IMR-90 (cell line): ENCODE results near the gene HACD2. TPM values are rescaled to one million over a fixed set of nuclear protein-coding genes. Genes with fewer than 3 reads are reported as not detected.

Source experiments
- ATAC-seq: fragments of 200-7000 bp; cut with Tn5 transposase; 2 replicates; pipeline ENCODE4 v1.9.1; 2020; ENCODE audit warnings: low read depth, mild to moderate bottlenecking, moderate library complexity
- BruUV-seq: library from RNA; stranded (reverse); fragments of 400-500 nt; replicated peaks from 2 replicates; lab custom pipeline; 2021; lab: Mats Ljungman, UMichigan
- CTCF ChIA-PET: fragments of 300-600 bp; formaldehyde crosslinking; extraction: SDS; loops from one replicate; lab custom pipeline; 2021; ENCODE audit warnings: antibody characterized with exemption; lab: Yijun Ruan, JAX
- POLR2A ChIA-PET: fragments of 300-600 bp; sonication (Branson Sonifier 250); formaldehyde crosslinking; loops from one replicate; lab custom pipeline; 2022; ENCODE audit warnings: antibody characterized with exemption; ENCODE audit not compliant: unreplicated experiment; lab: Charles Lee
- DNase-seq: peaks from one replicate; pipeline ENCODE4 v3.0.0; 2013
- H2AFZ ChIP-seq: replicated peaks from 2 replicates; pipeline ENCODE3; 2013; ENCODE audit warnings: low read length, mild to moderate bottlenecking; ENCODE audit not compliant: poor library complexity
- H2AK5ac ChIP-seq: 2 replicates; pipeline ENCODE4 v1.6.1; 2013; ENCODE audit warnings: low read depth, low read length, inconsistent platforms
- H2AK9ac ChIP-seq: replicated peaks from 2 replicates; pipeline ENCODE3; 2013; ENCODE audit warnings: mild to moderate bottlenecking, low read depth, low read length, moderate library complexity; ENCODE audit not compliant: poor library complexity
- H2BK120ac ChIP-seq: 2 replicates; pipeline ENCODE4 v1.6.1; 2013; ENCODE audit warnings: low read depth, low read length, inconsistent platforms
- H2BK15ac ChIP-seq: 3 replicates; pipeline ENCODE4 v1.6.1; 2013; ENCODE audit warnings: low read depth, low read length, inconsistent platforms
- H2BK20ac ChIP-seq: 2 replicates; pipeline ENCODE4 v1.6.1; 2013; ENCODE audit warnings: low read depth, mild to moderate bottlenecking, inconsistent platforms, low read length, moderate library complexity
- H2BK5ac ChIP-seq: 2 replicates; pipeline ENCODE4 v1.6.1; 2013; ENCODE audit warnings: mild to moderate bottlenecking, low read depth, low read length, inconsistent platforms; ENCODE audit not compliant: poor library complexity, severe bottlenecking
- H3K14ac ChIP-seq: replicated peaks from 2 replicates; pipeline ENCODE4 v1.6.1; 2013; ENCODE audit warnings: low read depth, low read length, inconsistent platforms
- H3K18ac ChIP-seq: 2 replicates; pipeline ENCODE4 v1.6.1; 2013; ENCODE audit warnings: low read depth, low read length, control low read depth
- H3K23ac ChIP-seq: 2 replicates; pipeline ENCODE4 v1.6.1; 2013; ENCODE audit warnings: low read depth, low read length, inconsistent platforms
- H3K27ac ChIP-seq: 2 replicates; pipeline ENCODE4 v1.5.1; 2013; ENCODE audit warnings: mild to moderate bottlenecking, control low read depth, low read length; ENCODE audit not compliant: insufficient read depth
- H3K27me3 ChIP-seq: 2 replicates; pipeline ENCODE4 v1.6.1; 2013; ENCODE audit warnings: low read length; ENCODE audit not compliant: control insufficient read depth, insufficient read depth
- H3K36me3 ChIP-seq: 2 replicates; pipeline ENCODE4 v1.6.1; 2013; ENCODE audit warnings: low read length, mixed read lengths; ENCODE audit not compliant: control insufficient read depth, insufficient read depth
- H3K4ac ChIP-seq: 2 replicates; pipeline ENCODE4 v1.6.1; 2013; ENCODE audit warnings: low read depth, low read length, inconsistent platforms
- H3K4me1 ChIP-seq: 2 replicates; pipeline ENCODE4 v1.6.1; 2013; ENCODE audit warnings: low read length, mixed read lengths; ENCODE audit not compliant: control insufficient read depth, insufficient read depth
- H3K4me2 ChIP-seq: 2 replicates; pipeline ENCODE4 v1.6.1; 2013; ENCODE audit warnings: low read depth, mild to moderate bottlenecking, control low read depth, low read length, moderate library complexity
- H3K4me3 ChIP-seq: 2 replicates; pipeline ENCODE4 v1.5.1; 2013; ENCODE audit warnings: low read depth, mild to moderate bottlenecking, control low read depth, low read length, moderate library complexity; ENCODE audit not compliant: insufficient read depth
- H3K56ac ChIP-seq: 2 replicates; pipeline ENCODE4 v1.6.1; 2013; ENCODE audit warnings: low read length, inconsistent platforms; ENCODE audit not compliant: insufficient read depth; ENCODE audit errors: extremely low read depth
- H3K79me1 ChIP-seq, 2 experiments: 2 replicates each; pipeline ENCODE4 v1.6.1; 2013; ENCODE audit warnings: low read length in 2 of 2, inconsistent platforms in 1 of 2, low read depth in 1 of 2
- H3K9ac ChIP-seq: 2 replicates; pipeline ENCODE4 v1.6.1; 2013; ENCODE audit warnings: low read depth, low read length, control low read depth
- H3K9me1 ChIP-seq: 2 replicates; pipeline ENCODE4 v1.6.1; 2013; ENCODE audit warnings: low read length, inconsistent platforms; ENCODE audit not compliant: insufficient read depth
- H3K9me3 ChIP-seq: 2 replicates; pipeline ENCODE4 v1.6.1; 2013; ENCODE audit warnings: low read length; ENCODE audit not compliant: control insufficient read depth, insufficient read depth
- H4K20me1 ChIP-seq: 2 replicates; pipeline ENCODE4 v1.6.1; 2013; ENCODE audit warnings: low read length, inconsistent platforms; ENCODE audit not compliant: insufficient read depth
- H4K5ac ChIP-seq: 2 replicates; pipeline ENCODE4 v1.6.1; 2013; ENCODE audit warnings: mild to moderate bottlenecking, low read depth, low read length, control low read depth
- H4K8ac ChIP-seq, 2 experiments: 2 replicates each; pipeline ENCODE4 v1.6.1; 2013; ENCODE audit warnings: low read depth in 2 of 2, low read length in 2 of 2, control low read depth in 1 of 2, inconsistent platforms in 1 of 2
- H4K91ac ChIP-seq: 2 replicates; pipeline ENCODE4 v1.6.1; 2013; ENCODE audit warnings: low read depth, low read length, inconsistent platforms; ENCODE audit not compliant: insufficient read depth
- BHLHE40 ChIP-seq: fragments of 150-350 bp; IDR thresholded peaks from 2 replicates; pipeline ENCODE4 v1.6.1; 2016; ENCODE audit warnings: mild to moderate bottlenecking, low read depth, low read length
- CEBPB ChIP-seq: IDR thresholded peaks from 2 replicates; pipeline ENCODE4 v1.6.1; 2012; ENCODE audit warnings: low read depth, low read length, improper control_type of control experiment
- CHD1 ChIP-seq: IDR thresholded peaks from 2 replicates; pipeline ENCODE4 v1.6.1; 2012; ENCODE audit warnings: low read depth, low read length, improper control_type of control experiment
- CTCF ChIP-seq: conservative IDR thresholded peaks from 2 replicates; pipeline ENCODE4 v1.5.1; 2012; ENCODE audit warnings: mild to moderate bottlenecking, low read depth, low read length, improper control_type of control experiment
- ELK1 ChIP-seq: fragments of 150-350 bp; IDR thresholded peaks from 2 replicates; pipeline ENCODE4 v1.6.1; 2016; ENCODE audit warnings: low read depth, mild to moderate bottlenecking, low read length, moderate library complexity, borderline replicate concordance
- FOS ChIP-seq: fragments of 150-350 bp; IDR thresholded peaks from 2 replicates; pipeline ENCODE4 v1.6.1; 2016; ENCODE audit warnings: low read depth, low read length
- MAFK ChIP-seq: IDR thresholded peaks from 2 replicates; pipeline ENCODE4 v1.6.1; 2012; ENCODE audit warnings: low read depth, low read length, improper control_type of control experiment
- MAZ ChIP-seq: IDR thresholded peaks from 2 replicates; pipeline ENCODE4 v1.6.1; 2012; ENCODE audit warnings: low read depth, mild to moderate bottlenecking, low read length, improper control_type of control experiment, moderate library complexity, borderline replicate concordance
- MXI1 ChIP-seq: IDR thresholded peaks from 2 replicates; pipeline ENCODE4 v1.6.1; 2012; ENCODE audit warnings: low read depth, mild to moderate bottlenecking, low read length, moderate library complexity, borderline replicate concordance
- NFE2L2 ChIP-seq: fragments of 150-350 bp; IDR thresholded peaks from 2 replicates; pipeline ENCODE4 v1.6.1; 2016; ENCODE audit warnings: low read depth, mild to moderate bottlenecking, low read length
- POLR2A ChIP-seq: IDR thresholded peaks from 2 replicates; pipeline ENCODE4 v1.6.1; 2012; ENCODE audit warnings: mild to moderate bottlenecking, low read depth, low read length
- RFX5 ChIP-seq: IDR thresholded peaks from 2 replicates; pipeline ENCODE4 v1.8.0; 2012; ENCODE audit warnings: low read depth, mild to moderate bottlenecking, low read length, moderate library complexity
- USF2 ChIP-seq: fragments of 150-350 bp; IDR thresholded peaks from 2 replicates; pipeline ENCODE4 v1.6.1; 2017; ENCODE audit warnings: mild to moderate bottlenecking, antibody characterized with exemption, low read length, low read depth
- WGBS, 2 experiments: methylation state at CpG; one replicate each; pipeline versions ENCODE4 v1.1.5 to v1.1.7; 2013; ENCODE audit warnings: missing lambda C conversion rate in 2 of 2; ENCODE audit not compliant: insufficient read length in 1 of 2; ENCODE audit errors: extremely low coverage in 2 of 2; 5-methylcytosine and 5-hydroxymethylcytosine counted together
- dilution Hi-C: fragments of 300-500 bp; cut with HindIII; formaldehyde crosslinking; loops from one replicate; pipeline ENCODE4 v1.14.3; 2018; ENCODE audit warnings: low sequenced_read_pairs; ENCODE audit not compliant: unreplicated experiment
- in situ Hi-C: fragments of 300-500 bp; cut with MboI; formaldehyde crosslinking; loops from 3 replicates; pipeline ENCODE4 v1.14.3; 2019; ENCODE audit warnings: low sequenced_read_pairs, inconsistent platforms, mixed read lengths
- intact Hi-C: fragments of 100-400 bp; cut with micrococcal nuclease; formaldehyde crosslinking; loops from 2 replicates; pipeline ENCODE4 v1.10.0; 2022
- polyA plus RNA-seq, 3 experiments: library from polyadenylated mRNA; depleted of rRNA; stranded (reverse); fragments of >200 nt; gene quantifications; 2 replicates each; pipeline ENCODE4 v1.2.3, GENCODE V29; 2012; ENCODE audit warnings: low replicate concordance in 1 of 3
- total RNA-seq: library from RNA; depleted of rRNA; stranded (reverse); fragments of >200 nt; gene quantifications from 2 replicates; pipeline ENCODE4 v1.2.3, GENCODE V29; 2012

The HACD2 gene
- total and polyA plus RNA-seq, 2 of the 4 experiments (the other 2 are of a cell fraction), result 21.5 to 22.6 TPM

DNA sequence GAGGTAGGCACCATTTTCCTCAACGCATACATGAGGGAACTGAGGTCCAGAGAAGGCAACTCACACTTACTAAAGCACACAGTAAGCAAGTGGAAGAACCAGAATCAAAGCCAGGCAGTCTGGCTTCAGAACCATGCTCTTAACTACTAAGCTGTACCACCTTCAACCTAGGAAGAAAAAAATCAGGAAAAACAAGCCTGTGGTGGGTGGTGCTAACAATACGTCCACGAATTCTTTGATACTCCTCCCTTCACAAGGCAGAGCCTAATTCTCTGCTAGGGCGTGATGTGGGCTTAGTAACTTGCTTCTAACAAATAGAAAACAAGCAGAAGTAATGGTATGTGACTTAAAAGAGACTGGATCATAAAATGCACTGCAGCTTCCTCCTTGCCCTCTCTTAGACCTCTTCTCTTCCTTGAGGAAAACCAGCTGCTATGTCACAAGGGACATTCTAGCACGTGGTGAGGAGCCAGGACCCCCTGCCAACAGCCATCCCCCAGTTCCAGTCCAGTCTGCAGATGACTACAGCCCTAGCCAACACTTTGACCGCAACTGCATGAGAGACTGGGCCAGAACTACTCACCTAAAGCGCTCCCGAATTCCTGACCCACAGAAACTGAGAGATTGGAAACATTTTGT, 36.9 kb downstream of the HACD2 start:
- Histone ChIP-seq H4K91ac (no peak overlapping the region), H3K9me1 (peaks cover 12% of the 10 kb centered on the region), H3K4me1 (peaks cover 10% of the 10 kb centered on the region), H2AK5ac (peak overlapping the region; percentile 44), H3K27me3 (no peaks in the 10 kb centered on the region), H3K14ac (no peak overlapping the region), H3K18ac (no peak overlapping the region), H3K9ac (no peak overlapping the region), H3K36me3 (peaks cover 7% of the 10 kb centered on the region; the same call in 1 of the 2 replicates), H3K79me1 (peaks cover 12 to 24% of the 10 kb centered on the region in 2 experiments), H4K20me1 (peaks cover 9% of the 10 kb centered on the region), H3K27ac (no peak overlapping the region), H2AK9ac (no peak overlapping the region), H3K56ac (no peak overlapping the region), H4K5ac (no peak overlapping the region), H3K4me2 (no peak overlapping the region), H2BK20ac (no peak overlapping the region), H3K9me3 (no peaks in the 10 kb centered on the region), H2BK5ac (no peak overlapping the region), H2AFZ (no peak overlapping the region), H2BK15ac (no peak overlapping the region), H3K23ac (peak overlapping the region; percentile 7; the same call in 1 of the 2 replicates), H4K8ac (no peak overlapping the region), H3K4ac (no peak overlapping the region), H2BK120ac (no peak overlapping the region), H3K4me3 (no peak overlapping the region)
- dilution Hi-C loops, result no loop called here
- TF ChIP-seq MAFK, result no peak
- no peak for TF ChIP-seq MXI1
- no peak for TF ChIP-seq RFX5
- TF ChIP-seq CEBPB, result no peak
- no peak for TF ChIP-seq CTCF
- TF ChIP-seq FOS, result no peak
- TF ChIP-seq NFE2L2, result no peak
- TF ChIP-seq USF2, result no peak
- TF ChIP-seq CHD1, result no peak
- TF ChIP-seq BHLHE40, result no peak
- TF ChIP-seq MAZ, result no peak
- no peak for TF ChIP-seq ELK1
- TF ChIP-seq POLR2A, result no peak
- no CpG with 5 or more reads among the region's 8 CpGs for WGBS, 2 experiments
- BruUV-seq, result no TSS peak
- in situ Hi-C loops, result no loop called here
- CTCF ChIA-PET, result interaction anchor here (1.2 kb wide), 1 partner anchor 11 kb away, joined by 6 read pairs; no protein-coding TSS in a partner anchor
- ATAC-seq (no peak), DNase-seq (no peak)
- POLR2A ChIA-PET, result no interaction called here
- intact Hi-C loops, result no loop called here
